ENCODE results near the gene ESYT1. TPM values are rescaled to one million over a fixed set of nuclear protein-coding genes. Genes with fewer than 3 reads are reported as not detected.

Gene ESYT1
- total RNA-seq, 1 experiment from 2014 or later = 107 TPM

DNA sequence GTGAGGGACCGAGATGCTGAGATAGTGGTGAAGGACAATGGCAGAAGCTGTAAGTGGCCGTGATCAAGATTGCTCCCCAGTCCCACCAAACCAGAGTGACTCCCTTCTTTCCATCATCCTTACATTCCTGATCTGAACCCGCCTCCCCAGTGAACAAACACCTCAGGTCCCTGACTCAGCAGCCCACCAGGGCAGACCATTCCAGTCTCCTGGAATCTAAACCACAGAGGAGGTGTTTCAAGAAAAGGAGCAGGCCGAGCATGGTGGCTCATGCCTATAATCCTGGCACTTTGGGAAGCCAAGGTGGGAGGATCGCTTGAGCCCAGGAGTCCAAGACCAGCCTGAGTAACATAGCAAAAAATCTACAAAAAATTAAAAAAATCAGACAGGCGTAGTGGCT lies 41.5 kb upstream of the ESYT1 start:
- ChIA-PET CTCF (no interaction called here), POLR2A (ENCODE audit: low non-redundant PET) (no interaction called here)
- Histone ChIP-seq H3K27ac (ENCODE audit: low read depth, low read length, poor library complexity, severe bottlenecking) (no peak overlapping the region), H3K9me3 (ENCODE audit: low read depth, low read length, poor library complexity, severe bottlenecking) (no peaks in the 10 kb centered on the region), H3K27me3 (replicated peaks; ENCODE audit: insufficient read depth, low read depth, low read length, poor library complexity) (no peaks in the 10 kb centered on the region), H3K4me1 (ENCODE audit: insufficient read depth, low read length, poor library complexity, severe bottlenecking) (no peaks in the 10 kb centered on the region), H3K4me3 (ENCODE audit: low read depth, low read length, poor library complexity, severe bottlenecking) (no peak overlapping the region), H3K36me3 (ENCODE audit: insufficient read depth, low read length, poor library complexity, severe bottlenecking) (no peaks in the 10 kb centered on the region)
- intact Hi-C loops (cut with micrococcal nuclease; ENCODE audit: unreplicated experiment) = no loop called here
- no TSS peak for BruUV-seq (replicated peaks)
- no peak for DNase-seq (ENCODE audit: low spot score)
- no peak for TF ChIP-seq EZH2 (IDR thresholded peaks at IDR 0.05; ENCODE audit: borderline replicate concordance, low read depth, low read length, poor library complexity, severe bottlenecking)
- TF ChIP-seq CTCF (conservative IDR thresholded peaks at IDR 0.05; ENCODE audit: low read depth, low read length) = no peak

- POLR2A ChIA-PET (ENCODE audit: low non-redundant PET) = no interaction called here
- no peak for DNase-seq (ENCODE audit: low spot score)
- H3K4me3 ChIP-seq (ENCODE audit: low read depth, low read length, poor library complexity, severe bottlenecking) = no peak overlapping the region
- CTCF ChIA-PET = no interaction called here
- no peaks in the 10 kb centered on the region for H3K4me1 ChIP-seq (ENCODE audit: insufficient read depth, low read length, poor library complexity, severe bottlenecking)
- intact Hi-C loops (cut with micrococcal nuclease; ENCODE audit: unreplicated experiment) = no loop called here
- H3K36me3 ChIP-seq (ENCODE audit: insufficient read depth, low read length, poor library complexity, severe bottlenecking) = no peaks in the 10 kb centered on the region
- BruUV-seq (replicated peaks) = no TSS peak
- H3K27ac ChIP-seq (ENCODE audit: low read depth, low read length, poor library complexity, severe bottlenecking) = no peak overlapping the region
- H3K27me3 ChIP-seq (replicated peaks; ENCODE audit: insufficient read depth, low read depth, low read length, poor library complexity) = no peaks in the 10 kb centered on the region
- no peaks in the 10 kb centered on the region for H3K9me3 ChIP-seq (ENCODE audit: low read depth, low read length, poor library complexity, severe bottlenecking)
- TF ChIP-seq EZH2 (IDR thresholded peaks at IDR 0.05; ENCODE audit: borderline replicate concordance, low read depth, low read length, poor library complexity, severe bottlenecking) = no peak
- TF ChIP-seq CTCF (conservative IDR thresholded peaks at IDR 0.05; ENCODE audit: low read depth, low read length) = no peak
These were observed 40.8 kb upstream of the ESYT1 start for GRCh38 chr12:56087220-56087619.

GRCh38 chr12:56097738-56098137 lies 30.3 kb upstream of the ESYT1 start:
- CTCF ChIA-PET = no interaction called here
- POLR2A ChIA-PET (ENCODE audit: low non-redundant PET) = no interaction called here
- BruUV-seq (replicated peaks) = no TSS peak

More at GRCh38 chr12:56097738-56098137, 30.3 kb upstream of the ESYT1 start:
- Histone ChIP-seq H3K36me3 (ENCODE audit: insufficient read depth, low read length, poor library complexity, severe bottlenecking) (no peaks in the 10 kb centered on the region), H3K27ac (ENCODE audit: low read depth, low read length, poor library complexity, severe bottlenecking) (no peak overlapping the region), H3K4me3 (ENCODE audit: low read depth, low read length, poor library complexity, severe bottlenecking) (no peak overlapping the region), H3K27me3 (replicated peaks; ENCODE audit: insufficient read depth, low read depth, low read length, poor library complexity) (peaks cover 16% of the 10 kb centered on the region), H3K4me1 (ENCODE audit: insufficient read depth, low read length, poor library complexity, severe bottlenecking) (no peaks in the 10 kb centered on the region), H3K9me3 (ENCODE audit: low read depth, low read length, poor library complexity, severe bottlenecking) (no peaks in the 10 kb centered on the region)
- intact Hi-C loops (cut with micrococcal nuclease; ENCODE audit: unreplicated experiment) = no loop called here
- TF ChIP-seq EZH2 (IDR thresholded peaks at IDR 0.05; ENCODE audit: borderline replicate concordance, low read depth, low read length, poor library complexity, severe bottlenecking) = no peak
- TF ChIP-seq CTCF (conservative IDR thresholded peaks at IDR 0.05; ENCODE audit: low read depth, low read length) = no peak
- DNase-seq (ENCODE audit: low spot score) = no peak

Measured in A673 (cell line).